Posterior cingulate gyrus (tissue), 11 donors: ENCODE measurements around the gene THBS4.
"Not testable (repeated sequence)": the region's sequence is repeated elsewhere in the genome, so short reads cannot be mapped to it uniquely, and the experiment has no call there.

Source experiments
- DNase-seq, 10 donors: peaks; one replicate each; pipeline versions ENCODE4 v3.0.0 to v3.0.0-alpha.2; 2020 to 2021; ENCODE audit warnings: mixed read lengths in 3 of 10
- intact Hi-C: fragments of 100-400 bp; cut with DNase I; formaldehyde crosslinking; loops from one replicate; pipeline ENCODE4 v1.15.1; 2023

THBS4 gene

GRCh38 chr5:80109646-80110478 lies 74.7 kb downstream of the THBS4 start:
- peak in 5 of 10 donors; percentile 19 to 85 (median 29) for DNase-seq
- intact Hi-C loops: no loop called here

GRCh38 chr5:80111376-80111990 lies 76.3 kb downstream of the THBS4 start:
- DNase-seq, intact Hi-C loops: not testable (repeated sequence)

DNA sequence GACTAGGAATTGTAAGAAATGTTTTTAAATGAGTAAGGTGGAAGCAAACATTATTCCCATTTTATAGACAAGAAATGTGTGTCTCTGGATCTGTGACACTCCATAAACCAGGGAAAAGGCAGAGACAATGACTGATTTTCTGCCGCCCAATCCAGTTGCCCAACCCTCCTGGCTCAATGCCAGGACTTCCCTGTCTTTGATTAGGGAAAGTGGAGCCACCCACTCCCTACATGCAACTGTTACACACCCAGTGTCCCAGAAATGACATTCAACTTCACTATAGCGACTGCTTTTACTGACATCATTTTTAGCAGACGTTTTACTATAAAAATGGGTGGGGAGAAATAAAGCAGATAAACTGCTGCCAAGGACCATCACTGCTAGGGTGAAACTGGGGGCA lies 79.7 kb downstream of the THBS4 start:
- DNase-seq: no peak
- intact Hi-C loops: no loop called here

DNA sequence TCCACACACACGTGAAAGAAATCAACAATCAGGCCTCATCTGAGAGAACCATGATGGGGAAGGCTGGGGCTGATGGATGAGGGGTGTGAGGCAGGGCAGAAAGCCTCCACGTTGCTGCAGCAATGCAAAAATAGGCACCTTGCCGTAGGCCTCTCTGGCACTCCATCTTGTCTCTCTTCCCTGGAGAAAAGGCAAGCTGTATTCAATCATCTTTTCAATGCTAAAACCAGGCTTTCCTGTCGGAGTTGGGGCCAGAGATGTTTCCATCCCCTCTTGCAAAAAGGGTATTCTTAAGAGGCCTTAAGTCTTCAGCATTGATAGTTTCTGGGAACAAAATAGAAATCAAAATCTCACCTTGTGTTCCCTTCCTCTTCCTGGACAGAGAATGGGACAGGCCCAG lies 80.9 kb downstream of the THBS4 start:
- DNase-seq: no peak
- intact Hi-C loops: no loop called here

DNA sequence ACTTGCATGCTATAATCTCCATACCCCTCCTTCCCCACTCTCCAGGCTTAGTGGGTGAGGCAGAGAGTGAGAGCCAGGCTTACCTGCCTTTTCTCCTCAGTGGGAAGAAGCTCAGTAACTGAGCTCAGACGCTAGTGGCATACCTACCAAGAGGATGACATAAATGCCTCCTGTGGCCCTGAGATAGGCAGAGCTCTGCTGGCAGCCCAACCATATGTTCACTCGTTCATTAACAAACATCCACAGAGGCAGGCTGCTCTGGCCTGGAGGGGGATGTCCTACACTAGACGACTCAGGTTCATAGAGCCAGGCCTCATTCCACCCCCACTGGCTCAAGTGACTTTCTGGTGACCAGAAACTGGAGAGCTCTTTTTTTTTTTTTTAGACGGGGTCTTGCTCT lies 81.3 kb downstream of the THBS4 start:
- intact Hi-C loops: no loop called here
- DNase-seq: no peak

- no peak for DNase-seq
- intact Hi-C loops: no loop called here
Observed at GRCh38 chr5:80117446-80117845, 82.3 kb downstream of the THBS4 start.

DNA sequence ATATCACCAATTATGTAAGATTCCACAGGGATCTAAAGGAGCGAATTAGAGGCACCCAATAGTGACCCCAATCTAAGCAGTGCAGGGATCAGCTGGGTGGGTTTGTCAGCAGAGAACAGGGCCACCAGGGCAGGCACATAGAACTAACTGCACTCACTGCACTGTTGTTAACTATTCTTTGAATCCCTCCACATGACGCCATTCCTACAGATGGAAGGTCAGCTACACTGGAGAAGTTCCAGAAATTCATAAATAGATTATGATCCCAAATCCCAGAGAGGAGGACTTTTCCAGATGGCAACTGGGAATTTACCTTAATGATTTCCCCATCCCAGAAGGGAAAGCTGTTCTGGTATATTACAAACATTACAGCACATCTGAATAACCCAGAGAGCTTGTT lies 84.2 kb downstream of the THBS4 start:
- intact Hi-C loops: no loop called here
- no peak for DNase-seq

GRCh38 chr5:80122579-80122978 lies 87.4 kb downstream of the THBS4 start:
- intact Hi-C loops: no loop called here
- no peak for DNase-seq

DNA sequence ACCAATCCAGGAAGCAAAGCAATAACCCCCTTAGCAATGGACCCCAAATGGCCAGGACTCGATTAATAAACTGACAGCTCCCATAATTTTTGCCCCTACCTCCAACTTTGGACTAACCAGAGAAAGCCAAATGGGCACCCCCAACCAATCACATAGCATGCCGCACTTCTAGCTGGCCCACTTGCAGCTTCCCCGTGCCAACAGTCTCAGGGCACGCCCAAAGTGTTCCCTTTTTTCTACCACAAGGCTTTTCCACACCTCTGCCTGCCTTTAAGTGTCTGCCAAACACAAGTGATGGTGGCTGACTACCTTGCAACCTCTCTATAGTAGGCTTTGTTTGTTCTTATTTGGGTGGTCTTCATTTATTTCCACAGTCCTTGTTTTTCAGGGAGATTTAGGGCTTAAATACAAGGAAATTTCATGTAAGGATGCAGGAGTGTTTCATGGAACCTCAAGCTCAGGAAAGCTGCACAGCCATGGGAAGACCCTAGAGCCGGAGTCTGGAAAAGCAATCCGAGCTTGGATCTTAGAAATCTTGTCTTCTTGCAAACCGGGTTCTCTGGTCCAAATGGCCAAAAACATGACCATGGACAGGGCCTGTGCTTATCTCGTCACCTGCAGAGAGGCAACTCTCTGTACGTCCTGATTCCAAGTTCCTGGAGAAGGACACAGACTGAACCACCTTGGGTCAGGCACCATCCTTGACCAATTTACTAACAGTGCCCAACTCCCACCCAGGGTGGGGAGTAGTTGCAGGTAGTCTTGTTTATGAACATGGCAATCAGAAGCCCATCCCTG lies 89.2 kb downstream of the THBS4 start:
- no peak for DNase-seq
- intact Hi-C loops: no loop called here

DNA sequence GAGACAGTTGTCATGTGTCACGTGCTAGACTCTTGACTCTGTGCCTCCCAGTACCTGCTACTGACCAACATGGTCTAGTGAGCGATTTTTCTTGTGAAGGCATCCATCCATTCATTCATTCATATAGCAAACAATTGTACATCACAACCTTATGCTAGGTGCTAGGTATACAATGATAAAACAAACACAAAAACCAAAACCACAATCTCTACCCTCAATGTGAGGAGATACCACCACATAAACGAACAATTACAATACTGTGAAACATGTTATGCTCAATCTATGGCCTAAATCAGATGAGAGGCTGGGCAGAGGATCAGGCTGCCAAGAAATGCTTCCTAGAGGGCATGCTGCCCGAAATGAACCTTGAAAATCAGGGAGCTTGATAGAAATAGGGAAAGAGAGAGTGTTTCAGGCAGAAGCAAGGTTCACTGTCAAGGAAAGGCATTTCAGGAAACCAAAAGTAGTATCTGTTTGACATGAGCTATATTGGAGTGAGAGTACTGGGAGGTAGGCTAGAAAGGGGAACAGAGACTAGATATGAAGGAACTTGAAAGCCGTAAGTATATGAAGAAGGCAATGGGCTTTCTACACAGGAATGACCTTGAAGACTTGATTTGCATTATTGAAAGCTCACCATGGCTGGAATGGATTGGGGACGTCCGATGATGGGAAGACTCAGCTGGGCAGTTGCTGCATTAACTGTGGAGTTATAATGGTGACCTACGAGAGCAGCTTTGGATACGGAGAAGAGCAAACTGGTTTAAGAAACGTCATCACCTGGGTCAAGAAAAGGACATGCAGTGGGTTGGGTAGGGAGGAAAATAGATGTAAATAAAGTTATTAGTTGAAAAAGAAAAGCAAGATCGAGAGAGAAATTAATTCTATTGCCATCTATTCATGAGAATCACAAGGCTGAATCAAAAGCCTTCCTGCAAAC lies 90.1 kb downstream of the THBS4 start:
- intact Hi-C loops: no loop called here
- DNase-seq: no peak

GRCh38 chr5:80125962-80126480 lies 90.9 kb downstream of the THBS4 start:
- intact Hi-C loops: no loop called here
- no peak for DNase-seq

GRCh38 chr5:80127116-80127552 lies 92.0 kb downstream of the THBS4 start:
- intact Hi-C loops: no loop called here
- DNase-seq: no peak

DNA sequence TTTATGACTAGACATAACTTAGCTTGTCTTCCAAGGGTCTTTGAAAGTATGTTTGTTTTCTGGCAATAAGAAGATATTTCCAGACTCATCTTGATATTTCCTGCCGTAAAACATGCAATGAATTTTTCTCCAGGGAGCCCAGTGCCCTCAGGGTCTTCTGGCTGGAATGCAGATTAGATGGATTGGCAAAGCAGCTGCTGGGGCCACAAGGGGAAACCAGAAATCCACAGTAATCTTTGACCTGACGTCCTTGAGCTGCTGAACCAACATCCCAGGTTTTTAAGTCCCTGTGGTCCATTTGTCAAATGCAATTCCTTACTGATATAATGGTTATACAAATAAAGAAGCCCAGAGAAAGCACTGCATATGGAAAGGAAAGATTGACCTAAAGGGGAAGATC lies 93.0 kb downstream of the THBS4 start:
- intact Hi-C loops: no loop called here
- no peak for DNase-seq

DNA sequence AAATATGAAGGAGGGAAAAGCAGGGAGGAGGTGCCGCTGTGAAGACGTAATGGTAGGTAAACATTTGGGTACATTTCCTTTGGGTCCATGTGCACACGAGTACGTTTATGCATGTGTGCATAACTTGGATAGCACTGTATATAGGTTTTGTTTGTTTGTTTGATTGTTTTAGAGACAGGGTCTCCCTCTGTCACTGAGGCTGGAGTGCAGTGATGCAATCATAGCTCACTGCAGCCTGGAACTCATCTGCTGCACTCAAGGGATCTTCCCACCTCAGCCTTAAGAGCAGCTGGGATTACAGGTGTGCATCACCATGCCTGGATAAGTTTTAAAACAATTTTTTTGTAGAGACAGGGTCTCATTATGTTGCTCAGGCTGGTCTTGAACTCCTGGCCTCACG lies 94.0 kb downstream of the THBS4 start:
- intact Hi-C loops: no loop called here
- DNase-seq: no peak
